ENCODE results near the gene ANKS1A.
"Not testable (repeated sequence)": the region's sequence is repeated elsewhere in the genome, so short reads cannot be mapped to it uniquely, and the experiment has no call there.

The ANKS1A gene

DNA sequence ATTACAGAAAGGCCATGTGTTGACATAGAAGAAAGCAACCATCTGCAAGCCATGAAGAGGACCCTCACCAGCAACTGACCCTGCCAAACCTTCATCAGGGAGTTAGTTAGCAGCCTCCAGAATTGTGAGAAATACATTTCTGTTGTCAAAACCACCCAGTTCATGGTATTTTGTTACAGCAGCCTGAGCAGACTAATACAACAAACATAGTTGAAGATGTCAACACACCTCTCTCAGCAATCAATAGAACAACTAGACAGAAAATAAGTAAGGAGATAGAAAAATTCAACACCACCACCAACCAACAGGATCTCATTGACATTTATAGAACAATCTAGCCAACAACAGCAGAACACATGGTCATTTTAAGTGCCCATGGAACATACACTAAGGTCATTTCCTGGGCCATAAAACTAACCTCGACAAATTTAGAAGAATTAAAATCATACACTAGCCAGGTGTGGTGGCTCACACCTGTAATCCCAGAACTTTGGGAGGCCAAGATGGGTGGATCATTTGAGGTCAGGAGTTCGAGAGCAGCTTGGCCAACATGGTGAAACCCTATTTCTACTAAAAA, 219.3 kb downstream of the ANKS1A start:
- Histone ChIP-seq H3K27ac (ENCODE audit: low read depth, low read length) (no peak overlapping the region), H3K4me3 (ENCODE audit: low read depth, low read length) (no peak overlapping the region), H3K27me3 (ENCODE audit: control insufficient read depth, insufficient read depth, low read length) (no peaks in the 10 kb centered on the region), H3K4me1 (ENCODE audit: control insufficient read depth, insufficient read depth, low read length) (no peaks in the 10 kb centered on the region), H3K36me3 (ENCODE audit: control insufficient read depth, insufficient read depth, low read length) (no peaks in the 10 kb centered on the region), H3K9me3 (ENCODE audit: control insufficient read depth, insufficient read depth, low read depth, low read length) (no peaks in the 10 kb centered on the region), H3K9ac (ENCODE audit: low read length) (no peak overlapping the region)

DNA sequence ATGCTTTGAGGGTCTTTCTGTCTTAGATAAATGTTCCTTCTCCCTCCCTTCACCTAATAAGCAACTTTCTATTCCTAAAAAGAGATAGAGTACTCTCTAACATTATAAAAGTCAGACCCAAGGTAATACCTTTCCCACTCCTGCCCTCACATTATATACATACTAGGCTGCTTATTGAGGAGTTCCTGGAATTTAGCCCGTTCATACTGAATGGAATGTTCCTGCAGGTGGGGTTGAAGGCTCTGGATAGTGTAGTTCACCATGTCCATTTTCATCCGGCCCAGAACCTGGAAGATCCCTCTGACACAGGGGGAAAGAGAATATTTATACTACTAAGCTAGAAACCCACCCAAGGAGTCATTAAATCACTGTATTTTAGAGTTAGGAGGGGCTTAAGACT, 231.7 kb downstream of the ANKS1A start:
- no peak overlapping the region for H3K9ac ChIP-seq (ENCODE audit: low read length)
- H3K27me3 ChIP-seq (ENCODE audit: control insufficient read depth, insufficient read depth, low read length): no peaks in the 10 kb centered on the region
- no peaks in the 10 kb centered on the region for H3K4me1 ChIP-seq (ENCODE audit: control insufficient read depth, insufficient read depth, low read length)

DNA sequence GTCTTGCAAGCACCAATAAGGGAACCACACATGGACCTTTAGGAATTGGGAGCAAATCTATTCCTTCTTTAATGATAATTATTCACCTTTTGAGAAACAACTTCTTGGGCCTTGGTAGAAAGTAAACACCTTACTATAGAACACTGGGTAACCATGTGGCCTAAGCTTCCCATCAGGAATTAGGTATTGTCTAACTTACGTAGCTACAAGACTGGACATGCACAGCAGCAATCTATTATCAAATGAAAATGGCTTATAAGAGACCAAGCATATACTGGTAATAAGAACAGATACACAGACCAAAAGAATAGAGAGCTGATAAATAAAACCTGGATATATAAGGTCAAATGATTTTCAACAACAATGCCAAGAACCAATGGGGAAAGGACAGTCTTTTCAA, 235.3 kb downstream of the ANKS1A start:
- Histone ChIP-seq H3K36me3 (ENCODE audit: control insufficient read depth, insufficient read depth, low read length) (no peaks in the 10 kb centered on the region), H3K9me3 (ENCODE audit: control insufficient read depth, insufficient read depth, low read depth, low read length) (no peaks in the 10 kb centered on the region), H3K27me3 (ENCODE audit: control insufficient read depth, insufficient read depth, low read length) (no peaks in the 10 kb centered on the region), H3K9ac (ENCODE audit: low read length) (no peak overlapping the region), H3K4me1 (ENCODE audit: control insufficient read depth, insufficient read depth, low read length) (no peaks in the 10 kb centered on the region), H3K4me3 (ENCODE audit: low read depth, low read length) (no peak overlapping the region), H3K27ac (ENCODE audit: low read depth, low read length) (no peak overlapping the region)

More for the DNA sequence above, 231.7 kb downstream of the ANKS1A start:
- H3K9me3 ChIP-seq (ENCODE audit: control insufficient read depth, insufficient read depth, low read depth, low read length): no peaks in the 10 kb centered on the region
- no peak overlapping the region for H3K27ac ChIP-seq (ENCODE audit: low read depth, low read length)
- no peaks in the 10 kb centered on the region for H3K36me3 ChIP-seq (ENCODE audit: control insufficient read depth, insufficient read depth, low read length)
- H3K4me3 ChIP-seq (ENCODE audit: low read depth, low read length): no peak overlapping the region

DNA sequence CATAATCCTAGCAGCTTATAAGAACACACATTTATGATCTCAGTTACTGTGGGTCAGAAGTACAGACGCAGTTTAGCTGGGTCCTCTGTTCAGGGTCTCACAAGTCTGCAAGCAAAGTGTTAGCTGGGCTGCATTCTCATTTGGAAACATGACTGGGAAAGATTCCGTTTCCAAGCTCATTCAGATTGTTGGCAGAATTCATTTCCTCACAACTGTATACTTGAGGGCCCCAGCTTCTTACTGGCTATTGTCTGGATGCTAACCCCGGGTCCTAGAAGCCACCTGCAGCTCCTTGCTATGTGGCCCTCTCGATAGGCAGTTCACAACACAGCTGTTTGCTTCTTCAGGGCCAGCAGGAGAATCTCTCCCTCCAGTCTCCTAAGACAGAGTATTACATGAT, 239.0 kb downstream of the ANKS1A start:
- Histone ChIP-seq H3K9ac (ENCODE audit: low read length) (no peak overlapping the region), H3K4me3 (ENCODE audit: low read depth, low read length) (no peak overlapping the region), H3K27ac (ENCODE audit: low read depth, low read length) (no peak overlapping the region), H3K4me1 (ENCODE audit: control insufficient read depth, insufficient read depth, low read length) (no peaks in the 10 kb centered on the region), H3K27me3 (ENCODE audit: control insufficient read depth, insufficient read depth, low read length) (no peaks in the 10 kb centered on the region), H3K36me3 (ENCODE audit: control insufficient read depth, insufficient read depth, low read length) (no peaks in the 10 kb centered on the region), H3K9me3 (ENCODE audit: control insufficient read depth, insufficient read depth, low read depth, low read length) (no peaks in the 10 kb centered on the region)

DNA sequence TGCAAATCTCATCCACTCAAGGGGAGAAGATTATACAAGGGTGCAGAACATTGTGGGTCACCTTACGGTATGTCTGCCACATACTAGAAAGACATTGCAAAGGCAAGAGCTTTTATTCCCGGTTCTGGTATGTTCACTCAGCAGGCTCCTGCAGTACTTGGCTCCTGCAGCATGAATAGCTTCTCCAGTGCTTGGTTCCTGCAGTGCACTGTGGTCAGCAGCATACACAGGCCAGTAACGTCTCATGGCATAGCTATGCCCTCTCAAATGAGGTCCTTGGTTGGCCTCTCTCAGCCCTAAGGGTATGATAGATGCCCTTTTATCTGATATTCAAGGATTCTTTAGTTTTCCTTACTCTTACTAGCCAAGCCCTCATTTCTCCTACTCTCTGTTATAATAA, 239.4 kb downstream of the ANKS1A start:
- Histone ChIP-seq H3K36me3 (ENCODE audit: control insufficient read depth, insufficient read depth, low read length) (no peaks in the 10 kb centered on the region), H3K9ac (ENCODE audit: low read length) (no peak overlapping the region), H3K9me3 (ENCODE audit: control insufficient read depth, insufficient read depth, low read depth, low read length) (no peaks in the 10 kb centered on the region), H3K27me3 (ENCODE audit: control insufficient read depth, insufficient read depth, low read length) (no peaks in the 10 kb centered on the region), H3K4me3 (ENCODE audit: low read depth, low read length) (no peak overlapping the region), H3K27ac (ENCODE audit: low read depth, low read length) (no peak overlapping the region), H3K4me1 (ENCODE audit: control insufficient read depth, insufficient read depth, low read length) (no peaks in the 10 kb centered on the region)

DNA sequence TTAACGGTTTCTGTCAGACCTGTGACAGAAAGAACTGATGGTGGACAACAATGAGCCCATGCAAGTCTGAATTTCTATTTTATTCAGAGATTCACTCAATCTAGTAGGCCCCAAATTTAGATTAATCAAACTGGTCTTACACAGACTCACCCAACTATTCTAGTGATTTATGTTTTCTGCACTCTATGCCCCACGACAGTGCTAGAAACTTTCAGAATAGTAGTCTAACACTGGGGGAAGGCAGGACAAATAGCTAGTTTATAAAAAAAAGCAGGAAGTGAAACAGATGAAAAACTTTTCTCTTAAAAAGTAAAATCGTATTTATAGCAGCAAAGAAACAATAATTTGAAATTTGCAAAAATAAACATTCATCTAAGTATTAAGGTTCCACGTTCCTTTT, 247.1 kb downstream of the ANKS1A start:
- Histone ChIP-seq H3K9me3 (ENCODE audit: control insufficient read depth, insufficient read depth, low read depth, low read length) (no peaks in the 10 kb centered on the region), H3K4me1 (ENCODE audit: control insufficient read depth, insufficient read depth, low read length) (peaks cover 3% of the 10 kb centered on the region; the same call in 1 of the 2 replicates), H3K36me3 (ENCODE audit: control insufficient read depth, insufficient read depth, low read length) (no peaks in the 10 kb centered on the region), H3K27ac (ENCODE audit: low read depth, low read length) (no peak overlapping the region), H3K4me3 (ENCODE audit: low read depth, low read length) (no peak overlapping the region), H3K9ac (ENCODE audit: low read length) (no peak overlapping the region), H3K27me3 (ENCODE audit: control insufficient read depth, insufficient read depth, low read length) (no peaks in the 10 kb centered on the region)

DNA sequence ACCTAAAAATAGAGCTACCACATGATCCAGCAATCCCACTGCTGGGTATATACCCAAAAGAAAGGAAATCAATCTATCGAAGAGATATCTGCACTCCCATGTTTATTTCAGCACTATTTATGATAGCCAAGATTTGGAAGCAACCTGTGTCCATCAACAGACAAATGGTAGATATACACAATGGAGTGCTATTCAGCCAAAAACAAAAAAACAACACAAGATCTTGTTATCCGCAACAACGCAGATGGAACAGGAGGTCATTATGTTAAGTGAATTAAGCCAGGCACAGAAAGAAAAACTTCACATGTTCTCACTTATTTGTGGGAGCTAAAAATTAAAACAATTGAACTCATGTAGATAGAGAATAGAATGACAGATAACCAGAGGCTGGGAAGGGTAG, 249.1 kb downstream of the ANKS1A start:
- H3K4me1 ChIP-seq (ENCODE audit: control insufficient read depth, insufficient read depth, low read length); H3K27ac ChIP-seq (ENCODE audit: low read depth, low read length); H3K4me3 ChIP-seq (ENCODE audit: low read depth, low read length); H3K9ac ChIP-seq (ENCODE audit: low read length); H3K9me3 ChIP-seq (ENCODE audit: control insufficient read depth, insufficient read depth, low read depth, low read length); H3K36me3 ChIP-seq (ENCODE audit: control insufficient read depth, insufficient read depth, low read length); H3K27me3 ChIP-seq (ENCODE audit: control insufficient read depth, insufficient read depth, low read length): not testable (repeated sequence)

DNA sequence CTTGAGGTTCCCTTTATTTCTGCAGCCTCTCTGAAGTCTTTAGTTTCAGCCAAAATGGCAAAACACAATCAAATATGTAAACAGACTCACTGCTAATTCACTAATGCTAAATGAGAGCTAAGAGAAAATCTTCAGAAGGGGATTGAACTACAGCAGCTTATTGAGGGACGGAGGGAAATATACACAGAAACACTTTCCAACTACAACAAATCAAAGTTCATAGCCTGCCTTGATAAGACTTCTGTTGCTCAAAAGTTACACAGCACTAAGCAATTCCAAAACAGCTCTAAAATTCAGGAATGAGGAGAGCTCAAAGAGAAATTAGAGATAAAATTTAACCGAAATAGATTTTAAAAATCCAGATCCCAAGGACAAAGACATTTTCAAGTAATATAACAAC, 250.4 kb downstream of the ANKS1A start:
- Histone ChIP-seq H3K27ac (ENCODE audit: low read depth, low read length) (no peak overlapping the region), H3K9ac (ENCODE audit: low read length) (no peak overlapping the region), H3K9me3 (ENCODE audit: control insufficient read depth, insufficient read depth, low read depth, low read length) (no peaks in the 10 kb centered on the region), H3K27me3 (ENCODE audit: control insufficient read depth, insufficient read depth, low read length) (no peaks in the 10 kb centered on the region), H3K36me3 (ENCODE audit: control insufficient read depth, insufficient read depth, low read length) (no peaks in the 10 kb centered on the region), H3K4me3 (ENCODE audit: low read depth, low read length) (no peak overlapping the region), H3K4me1 (ENCODE audit: control insufficient read depth, insufficient read depth, low read length) (peaks cover 3% of the 10 kb centered on the region; the same call in 1 of the 2 replicates)

DNA sequence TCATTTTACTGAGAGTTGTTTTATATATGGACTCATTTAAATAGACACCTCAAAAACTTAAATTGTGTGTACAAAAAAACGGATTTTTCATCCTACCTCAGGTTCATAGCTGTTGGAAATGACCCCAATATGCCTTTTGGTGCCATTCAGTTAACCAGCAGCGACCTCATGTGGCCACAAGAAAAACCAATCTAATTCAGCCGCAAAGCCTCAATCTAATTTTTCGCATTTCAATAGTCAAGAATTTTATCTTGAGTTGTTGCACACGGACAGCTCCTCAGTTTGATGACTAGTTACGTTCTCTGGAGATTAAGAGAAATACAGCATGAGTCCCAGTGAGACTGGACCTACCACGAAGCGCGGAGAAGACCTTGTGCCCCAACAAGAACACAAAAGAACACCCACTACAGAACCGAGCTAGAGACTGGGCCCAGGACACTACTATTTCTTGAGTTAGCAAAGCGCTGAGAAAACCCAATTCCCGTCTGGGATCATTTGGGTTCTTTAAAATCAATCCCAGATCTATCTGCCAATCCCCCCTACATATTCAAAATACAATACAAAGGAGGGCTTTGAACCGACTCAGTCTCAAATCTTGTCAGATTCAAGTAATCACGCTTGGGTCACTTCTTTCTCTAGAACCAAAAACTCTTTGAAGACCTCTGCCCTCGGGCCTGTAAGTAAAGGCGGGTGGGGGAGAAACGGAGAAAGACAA, 251.0 kb downstream of the ANKS1A start:
- Histone ChIP-seq H3K4me3 (ENCODE audit: low read depth, low read length) (no peak overlapping the region), H3K27me3 (ENCODE audit: control insufficient read depth, insufficient read depth, low read length) (no peaks in the 10 kb centered on the region), H3K9me3 (ENCODE audit: control insufficient read depth, insufficient read depth, low read depth, low read length) (no peaks in the 10 kb centered on the region), H3K9ac (ENCODE audit: low read length) (no peak overlapping the region), H3K4me1 (ENCODE audit: control insufficient read depth, insufficient read depth, low read length) (peaks cover 3% of the 10 kb centered on the region; the same call in 1 of the 2 replicates), H3K27ac (ENCODE audit: low read depth, low read length) (no peak overlapping the region), H3K36me3 (ENCODE audit: control insufficient read depth, insufficient read depth, low read length) (no peaks in the 10 kb centered on the region)

DNA sequence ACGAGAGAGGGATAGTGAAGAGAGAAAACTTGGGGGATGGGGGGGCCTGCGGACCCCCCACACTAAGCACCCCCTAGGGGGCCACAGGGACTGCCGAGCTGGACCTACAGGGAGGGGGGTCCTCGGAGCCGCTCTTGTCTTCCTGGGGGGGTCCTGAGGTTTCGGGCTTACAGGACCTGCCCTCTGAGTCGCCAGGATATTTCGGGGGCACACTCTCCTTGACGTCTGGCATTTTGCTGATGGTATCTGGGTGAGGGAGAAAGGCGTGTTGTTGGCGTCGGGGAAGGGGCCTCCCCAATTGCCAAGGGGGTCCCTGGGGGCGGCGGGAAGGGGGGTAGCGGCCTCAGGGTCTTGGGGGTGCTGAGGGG, 251.6 kb downstream of the ANKS1A start:
- Histone ChIP-seq H3K4me1 (ENCODE audit: control insufficient read depth, insufficient read depth, low read length) (peaks cover 3% of the 10 kb centered on the region; the same call in 1 of the 2 replicates), H3K36me3 (ENCODE audit: control insufficient read depth, insufficient read depth, low read length) (no peaks in the 10 kb centered on the region), H3K4me3 (ENCODE audit: low read depth, low read length) (no peak overlapping the region), H3K27me3 (ENCODE audit: control insufficient read depth, insufficient read depth, low read length) (no peaks in the 10 kb centered on the region), H3K27ac (ENCODE audit: low read depth, low read length) (no peak overlapping the region), H3K9ac (ENCODE audit: low read length) (no peak overlapping the region), H3K9me3 (ENCODE audit: control insufficient read depth, insufficient read depth, low read depth, low read length) (no peaks in the 10 kb centered on the region)

Data from HUES6 (cell line).